Mesendoderm (in vitro differentiated cells): ENCODE data around the gene TMEM170A.
"Not testable (repeated sequence)": the region's sequence is repeated elsewhere in the genome, so short reads cannot be mapped to it uniquely, and the experiment has no call there.

ENCODE experiments used
- DNase-seq: peaks from one replicate; pipeline ENCODE4 v3.0.0; 2013
- H2AK5ac ChIP-seq: 2 replicates; pipeline ENCODE4 v1.6.1; 2013; ENCODE audit warnings: low read length, inconsistent platforms
- H2BK120ac ChIP-seq: 2 replicates; pipeline ENCODE4 v1.6.1; 2013; ENCODE audit warnings: low read depth, mild to moderate bottlenecking, low read length, moderate library complexity, mixed read lengths
- H2BK15ac ChIP-seq: replicated peaks from 2 replicates; pipeline ENCODE4 v1.6.1; 2013; ENCODE audit warnings: low read depth, mild to moderate bottlenecking, moderate library complexity
- H2BK5ac ChIP-seq: 2 replicates; pipeline ENCODE4 v1.6.1; 2013; ENCODE audit warnings: low read length, inconsistent platforms
- H3K18ac ChIP-seq: 2 replicates; pipeline ENCODE4 v1.6.1; 2013; ENCODE audit warnings: mild to moderate bottlenecking, low read length, mixed read lengths
- H3K23ac ChIP-seq: one replicate; pipeline ENCODE4 v1.6.1; 2013; ENCODE audit warnings: low read length
- H3K27ac ChIP-seq: 2 replicates; pipeline ENCODE4 v1.5.1; 2013; ENCODE audit warnings: low read depth, mild to moderate bottlenecking, inconsistent platforms, low read length, moderate library complexity
- H3K27me3 ChIP-seq: 2 replicates; pipeline ENCODE4 v1.6.1; 2013; ENCODE audit warnings: low read length, control low read depth, mild to moderate bottlenecking, inconsistent platforms; ENCODE audit not compliant: insufficient read depth, poor library complexity
- H3K36me3 ChIP-seq: 2 replicates; pipeline ENCODE4 v1.6.1; 2013; ENCODE audit warnings: low read length, inconsistent platforms; ENCODE audit not compliant: control insufficient read depth, insufficient read depth
- H3K4ac ChIP-seq: one replicate; pipeline ENCODE4 v1.6.1; 2013; ENCODE audit warnings: low read depth, mild to moderate bottlenecking, low read length, moderate library complexity
- H3K4me1 ChIP-seq: 2 replicates; pipeline ENCODE4 v1.6.1; 2013; ENCODE audit warnings: low read depth, low read length, inconsistent platforms; ENCODE audit not compliant: control insufficient read depth
- H3K4me2 ChIP-seq: 2 replicates; pipeline ENCODE4 v1.6.1; 2013; ENCODE audit warnings: low read length
- H3K4me3 ChIP-seq: 2 replicates; pipeline ENCODE4 v1.5.1; 2013; ENCODE audit warnings: mild to moderate bottlenecking, low read length
- H3K56ac ChIP-seq: one replicate; pipeline ENCODE4 v1.6.1; 2013; ENCODE audit warnings: low read length
- H3K79me1 ChIP-seq: 2 replicates; pipeline ENCODE4 v1.6.1; 2013; ENCODE audit warnings: low read length, inconsistent platforms
- H3K79me2 ChIP-seq: 2 replicates; pipeline ENCODE4 v1.6.1; 2013; ENCODE audit warnings: mild to moderate bottlenecking, low read length; ENCODE audit not compliant: control insufficient read depth, insufficient read depth
- H3K9ac ChIP-seq: 2 replicates; pipeline ENCODE4 v1.6.1; 2013; ENCODE audit warnings: low read length, inconsistent platforms
- H4K5ac ChIP-seq: one replicate; pipeline ENCODE4 v1.6.1; 2013; ENCODE audit warnings: low read length
- H4K8ac ChIP-seq: one replicate; pipeline ENCODE4 v1.6.1; 2013; ENCODE audit warnings: low read depth, mild to moderate bottlenecking, control low read depth, low read length, moderate library complexity
- WGBS: extraction: QIAGEN DNeasy Blood & Tissue Kit; methylation state at CpG from one replicate; pipeline ENCODE4 v1.1.7; 2013; ENCODE audit warnings: low lambda C conversion rate, missing lambda C conversion rate; ENCODE audit not compliant: insufficient coverage; ENCODE audit errors: extremely low coverage; 5-methylcytosine and 5-hydroxymethylcytosine counted together

The TMEM170A gene

GRCh38 chr16:75501820-75502219, 37.3 kb upstream of the TMEM170A start:
- not testable (repeated sequence) for H2BK5ac ChIP-seq, H3K79me2 ChIP-seq, H3K4me2 ChIP-seq, H3K18ac ChIP-seq, H3K4me1 ChIP-seq, H3K79me1 ChIP-seq, H3K4ac ChIP-seq, H3K56ac ChIP-seq, H3K23ac ChIP-seq, H2AK5ac ChIP-seq, H3K9ac ChIP-seq, H3K4me3 ChIP-seq, H3K27me3 ChIP-seq, H4K5ac ChIP-seq, H3K36me3 ChIP-seq, H4K8ac ChIP-seq, H2BK15ac ChIP-seq, H2BK120ac ChIP-seq, H3K27ac ChIP-seq
- peak; percentile 45 for DNase-seq
- WGBS, result no CpG with 5 or more reads among the region's 6 CpGs

DNA sequence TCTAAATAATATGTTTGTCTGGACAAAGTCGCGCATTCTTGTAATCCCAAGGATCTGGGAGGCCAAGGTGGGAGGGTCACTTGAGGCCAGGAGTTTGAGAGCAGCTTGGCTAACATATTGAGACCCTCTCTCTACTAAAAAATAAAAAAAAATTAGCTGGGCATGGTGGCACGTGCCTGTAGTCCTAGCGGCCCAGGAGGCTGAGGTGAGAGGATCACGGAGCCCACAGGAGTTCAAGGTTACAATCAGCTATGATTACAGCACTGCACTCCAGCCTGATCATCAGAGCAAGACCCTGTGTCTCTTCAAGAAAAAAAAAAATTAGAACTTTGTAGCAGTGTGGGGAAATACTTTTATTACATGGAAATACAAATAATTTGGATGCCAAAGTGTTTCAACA, 36.9 kb upstream of the TMEM170A start:
- Histone ChIP-seq H2BK120ac (no peak overlapping the region), H3K79me1 (no peaks in the 10 kb centered on the region), H3K4ac (no peak overlapping the region), H3K4me2 (no peak overlapping the region), H3K56ac (no peak overlapping the region), H4K8ac (no peak overlapping the region), H2BK15ac (no peak overlapping the region), H3K9ac (no peak overlapping the region), H3K36me3 (no peaks in the 10 kb centered on the region), H2AK5ac (no peak overlapping the region), H3K23ac (no peak overlapping the region), H3K18ac (no peak overlapping the region), H3K79me2 (no peaks in the 10 kb centered on the region), H2BK5ac (no peak overlapping the region), H3K27ac (no peak overlapping the region), H4K5ac (no peak overlapping the region), H3K27me3 (no peaks in the 10 kb centered on the region), H3K4me1 (no peaks in the 10 kb centered on the region), H3K4me3 (no peak overlapping the region)
- no CpG with 5 or more reads among the region's 5 CpGs for WGBS
- DNase-seq, result no peak

DNA sequence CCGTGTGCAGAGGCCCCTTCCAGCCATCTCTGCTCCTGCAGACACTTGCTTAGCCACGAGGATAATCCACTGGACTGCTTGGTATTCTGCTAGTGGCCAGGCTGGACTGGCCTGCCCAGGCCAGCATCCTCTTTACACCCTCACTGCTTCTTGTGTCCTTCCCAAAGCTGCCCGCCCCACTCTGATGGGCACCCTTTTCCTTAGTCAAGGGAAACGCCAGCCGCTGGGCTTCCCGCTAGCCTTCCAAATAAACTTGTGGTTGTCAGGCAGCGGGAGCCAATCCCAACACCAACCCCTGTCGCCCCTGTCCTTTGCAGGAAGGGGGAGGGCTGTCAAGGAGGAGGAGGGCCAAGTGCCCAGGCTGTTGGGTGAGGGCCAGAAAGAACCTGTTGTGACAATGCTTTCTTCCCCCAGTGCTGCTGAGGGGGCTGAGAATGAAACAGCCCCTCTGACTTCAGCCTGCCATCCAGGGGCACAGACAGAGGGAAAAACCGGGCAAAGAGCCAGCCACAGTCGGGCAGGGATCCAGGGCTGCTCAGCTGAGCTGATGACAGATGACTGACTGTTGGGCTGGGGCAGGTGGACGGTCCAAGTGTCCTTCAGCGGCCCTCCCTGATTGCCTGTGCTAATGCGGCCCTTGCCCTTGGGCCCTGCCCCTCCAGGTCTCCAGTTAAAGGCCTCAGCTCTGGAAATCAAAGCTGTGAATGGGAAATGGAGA, 34.3 kb upstream of the TMEM170A start:
- not testable (repeated sequence) for H4K8ac ChIP-seq, H2AK5ac ChIP-seq, H3K79me2 ChIP-seq, H3K9ac ChIP-seq, H3K27me3 ChIP-seq, H3K27ac ChIP-seq, H2BK5ac ChIP-seq, DNase-seq, H4K5ac ChIP-seq, H2BK120ac ChIP-seq, H3K36me3 ChIP-seq, H3K4ac ChIP-seq, H3K18ac ChIP-seq, H3K23ac ChIP-seq, H3K4me1 ChIP-seq, H3K79me1 ChIP-seq, H3K56ac ChIP-seq, H2BK15ac ChIP-seq, H3K4me3 ChIP-seq, H3K4me2 ChIP-seq
- WGBS, result no CpG with 5 or more reads among the region's 13 CpGs

DNA sequence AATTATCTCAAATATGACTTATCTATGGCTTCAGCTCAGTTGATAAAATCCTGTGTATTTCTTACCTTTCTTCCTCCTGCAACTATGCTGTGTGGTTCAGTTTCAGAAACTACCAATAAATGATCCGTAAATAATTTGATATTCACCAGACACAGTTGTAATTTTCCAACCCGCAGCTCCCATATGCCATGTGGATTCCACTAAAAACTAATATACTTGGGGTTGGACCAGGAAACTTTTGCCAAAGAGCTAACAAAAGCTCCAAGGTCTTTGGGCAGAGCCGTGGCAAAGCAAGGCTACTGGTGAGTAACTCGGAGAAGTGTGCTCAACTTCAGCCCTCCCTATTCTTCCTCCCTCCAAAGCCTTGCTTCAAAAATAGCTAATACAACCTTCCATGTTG, 33.1 kb upstream of the TMEM170A start:
- H3K27ac ChIP-seq, result no peak overlapping the region
- whole genome bisulfite sequencing, result no CpG with 5 or more reads among the region's 4 CpGs
- no peak overlapping the region for H2BK120ac ChIP-seq
- no peak overlapping the region for H2BK5ac ChIP-seq
- no peak overlapping the region for H3K4me3 ChIP-seq
- no peak overlapping the region for H2AK5ac ChIP-seq
- no peak overlapping the region for H3K18ac ChIP-seq
- H3K9ac ChIP-seq, result no peak overlapping the region
- no peaks in the 10 kb centered on the region for H3K79me1 ChIP-seq
- no peak overlapping the region for H4K8ac ChIP-seq
- H3K56ac ChIP-seq, result no peak overlapping the region
- H3K23ac ChIP-seq, result no peak overlapping the region
- H3K79me2 ChIP-seq, result no peaks in the 10 kb centered on the region
- H3K4me2 ChIP-seq, result no peak overlapping the region
- no peaks in the 10 kb centered on the region for H3K36me3 ChIP-seq
- H3K4me1 ChIP-seq, result peaks cover 2% of the 10 kb centered on the region
- no peaks in the 10 kb centered on the region for H3K27me3 ChIP-seq
- DNase-seq, result no peak
- H4K5ac ChIP-seq, result no peak overlapping the region
- no peak overlapping the region for H2BK15ac ChIP-seq
- H3K4ac ChIP-seq, result no peak overlapping the region

- no peak within 1 kb of the TSS for H4K5ac ChIP-seq
- no peak within 1 kb of the TSS for H2BK15ac ChIP-seq
- H3K4ac ChIP-seq, result no peak within 1 kb of the TSS
- peak; percentile 82 for DNase-seq
- peak within 1 kb of the TSS; percentile 87 for H3K9ac ChIP-seq
- WGBS, result no CpG with 5 or more reads among the region's 43 CpGs
- H3K27ac ChIP-seq, result no peak within 1 kb of the TSS
- H2BK120ac ChIP-seq, result no peak within 1 kb of the TSS
- no peaks in the 10 kb centered on the region for H3K79me1 ChIP-seq
- peak within 1 kb of the TSS; percentile 67 for H3K4me2 ChIP-seq
- no peaks in the 10 kb centered on the region for H3K79me2 ChIP-seq
- no peak within 1 kb of the TSS for H3K23ac ChIP-seq
- peak within 1 kb of the TSS; percentile 74 for H3K4me3 ChIP-seq
- peak within 1 kb of the TSS; percentile 7 for H3K18ac ChIP-seq
- H3K56ac ChIP-seq, result peak within 1 kb of the TSS; percentile 94
- peaks cover 2% of the 10 kb centered on the region for H3K4me1 ChIP-seq
- no peaks in the 10 kb centered on the region for H3K36me3 ChIP-seq
- no peaks in the 10 kb centered on the region for H3K27me3 ChIP-seq
- peak within 1 kb of the TSS; percentile 30 for H2BK5ac ChIP-seq
- H4K8ac ChIP-seq, result no peak within 1 kb of the TSS
- no peak within 1 kb of the TSS for H2AK5ac ChIP-seq
These were observed 30.7 kb upstream of the TMEM170A start, which contains the start of gene CHST6 for GRCh38 chr16:75495076-75495674. CHST6 (minus strand) TSS chr16:75495441; CDS start chr16:75479828, 15,613 bp downstream.
